Measurements from ENCODE around the gene NUP188. TPM values are rescaled to one million over a fixed set of nuclear protein-coding genes. Genes with fewer than 3 reads are reported as not detected.

Gene NUP188
- total and polyA plus RNA-seq, 2 of the 4 experiments (the other 2 are of a cell fraction) = 53.0 to 59.1 TPM

DNA sequence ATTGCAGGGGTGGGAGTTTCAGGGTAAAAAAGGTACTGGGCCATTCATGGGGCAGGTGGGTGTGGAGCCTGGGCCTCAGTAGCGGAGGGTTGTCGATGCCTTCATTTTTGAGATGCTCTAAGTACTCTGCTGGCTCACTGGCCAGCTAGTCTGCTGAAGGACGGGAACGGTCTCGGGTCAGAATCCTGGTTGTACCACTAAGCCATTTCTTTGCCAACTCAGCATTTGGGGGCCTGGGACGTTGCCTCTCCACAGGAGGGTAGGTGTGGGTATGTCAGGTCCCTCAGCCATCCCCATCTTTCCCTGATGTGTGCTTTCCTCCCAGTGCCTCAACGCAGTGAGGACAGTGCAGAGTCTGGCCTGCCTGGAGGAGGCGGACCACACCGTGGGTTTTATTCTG lies 55.5 kb downstream of the NUP188 start:
- no peak overlapping the region for H4K8ac ChIP-seq (ENCODE audit: low read depth in 2 of 2, low read length in 2 of 2)
- dilution Hi-C loops (cut with HindIII; ENCODE audit: low sequenced_read_pairs, unreplicated experiment) (no loop called here), in situ Hi-C loops (cut with MboI; ENCODE audit: low sequenced_read_pairs) (no loop called here), intact Hi-C loops (cut with micrococcal nuclease) (no loop called here)
- H3K18ac ChIP-seq (ENCODE audit: low read depth, low read length) = no peak overlapping the region
- H3K4me1 ChIP-seq (ENCODE audit: control insufficient read depth, insufficient read depth, low read length) = no peaks in the 10 kb centered on the region
- no peak overlapping the region for H3K27ac ChIP-seq (ENCODE audit: insufficient read depth, low read length)
- ChIA-PET POLR2A (ENCODE audit: unreplicated experiment) (no interaction called here), CTCF (no interaction called here)
- no peaks in the 10 kb centered on the region for H3K27me3 ChIP-seq (ENCODE audit: control insufficient read depth, insufficient read depth, low read length)
- H2BK5ac ChIP-seq (ENCODE audit: low read depth, low read length, poor library complexity, severe bottlenecking) = no peak overlapping the region
- H3K56ac ChIP-seq (ENCODE audit: extremely low read depth, insufficient read depth, low read length) = no peak overlapping the region
- no peak overlapping the region for H2AK9ac ChIP-seq (replicated peaks; ENCODE audit: low read depth, low read length, poor library complexity)
- H3K36me3 ChIP-seq (ENCODE audit: control insufficient read depth, insufficient read depth, low read length) = peaks cover 70% of the 10 kb centered on the region
- H3K79me1 ChIP-seq (ENCODE audit: low read depth in 1 of 2, low read length in 2 of 2) = peaks cover 0 to 3% of the 10 kb centered on the region in 2 experiments; a peak in 1 of 4 replicates
- H3K4ac ChIP-seq (ENCODE audit: low read depth, low read length) = no peak overlapping the region
- H4K20me1 ChIP-seq (ENCODE audit: insufficient read depth, low read length) = no peaks in the 10 kb centered on the region; the same call in 1 of the 2 replicates
- peak; percentile 54 for TF ChIP-seq MAFK (IDR thresholded peaks at IDR 0.05; ENCODE audit: low read depth, low read length)
- no peak for TF ChIP-seq CEBPB (IDR thresholded peaks at IDR 0.05; ENCODE audit: low read depth, low read length)
- TF ChIP-seq, protein P1, sequence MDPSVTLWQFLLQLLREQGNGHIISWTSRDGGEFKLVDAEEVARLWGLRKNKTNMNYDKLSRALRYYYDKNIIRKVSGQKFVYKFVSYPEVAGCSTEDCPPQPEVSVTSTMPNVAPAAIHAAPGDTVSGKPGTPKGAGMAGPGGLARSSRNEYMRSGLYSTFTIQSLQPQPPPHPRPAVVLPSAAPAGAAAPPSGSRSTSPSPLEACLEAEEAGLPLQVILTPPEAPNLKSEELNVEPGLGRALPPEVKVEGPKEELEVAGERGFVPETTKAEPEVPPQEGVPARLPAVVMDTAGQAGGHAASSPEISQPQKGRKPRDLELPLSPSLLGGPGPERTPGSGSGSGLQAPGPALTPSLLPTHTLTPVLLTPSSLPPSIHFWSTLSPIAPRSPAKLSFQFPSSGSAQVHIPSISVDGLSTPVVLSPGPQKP (IDR thresholded peaks at IDR 0.05; ENCODE audit: borderline replicate concordance, low read depth, low read length) = no peak
- no peak for TF ChIP-seq NFE2L2 (IDR thresholded peaks at IDR 0.05; ENCODE audit: low read depth, low read length)
- TF ChIP-seq, protein P2, sequence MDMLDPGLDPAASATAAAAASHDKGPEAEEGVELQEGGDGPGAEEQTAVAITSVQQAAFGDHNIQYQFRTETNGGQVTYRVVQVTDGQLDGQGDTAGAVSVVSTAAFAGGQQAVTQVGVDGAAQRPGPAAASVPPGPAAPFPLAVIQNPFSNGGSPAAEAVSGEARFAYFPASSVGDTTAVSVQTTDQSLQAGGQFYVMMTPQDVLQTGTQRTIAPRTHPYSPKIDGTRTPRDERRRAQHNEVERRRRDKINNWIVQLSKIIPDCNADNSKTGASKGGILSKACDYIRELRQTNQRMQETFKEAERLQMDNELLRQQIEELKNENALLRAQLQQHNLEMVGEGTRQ (IDR thresholded peaks at IDR 0.05; ENCODE audit: low read depth, low read length) = no peak
- TF ChIP-seq BHLHE40 (IDR thresholded peaks at IDR 0.05; ENCODE audit: low read depth, low read length) = no peak
- TF ChIP-seq CHD1 (IDR thresholded peaks at IDR 0.05; ENCODE audit: low read depth, low read length) = no peak
- TF ChIP-seq SMC3 (IDR thresholded peaks at IDR 0.05; ENCODE audit: low read depth, low read length) = no peak
- TF ChIP-seq RAD21 (IDR thresholded peaks at IDR 0.05; ENCODE audit: low read length) = no peak
- no peaks in the 10 kb centered on the region for H3K9me1 ChIP-seq (ENCODE audit: insufficient read depth, low read length)
- no peaks in the 10 kb centered on the region for H3K9me3 ChIP-seq (ENCODE audit: control insufficient read depth, insufficient read depth, low read length)
- H3K14ac ChIP-seq (replicated peaks; ENCODE audit: low read depth, low read length) = no peak overlapping the region
- BruUV-seq (replicated peaks) = no TSS peak
- no peak overlapping the region for H3K9ac ChIP-seq (ENCODE audit: low read depth, low read length)
- H3K23ac ChIP-seq (ENCODE audit: low read depth, low read length) = no peak overlapping the region
- no peak overlapping the region for H4K91ac ChIP-seq (ENCODE audit: insufficient read depth, low read depth, low read length)
- DNase-seq = no peak
- no peak overlapping the region for H2AK5ac ChIP-seq (ENCODE audit: low read depth, low read length)
- H2BK120ac ChIP-seq (ENCODE audit: low read depth, low read length) = no peak overlapping the region
- H3K4me2 ChIP-seq (ENCODE audit: low read depth, low read length) = no peak overlapping the region
- no peak overlapping the region for H3K4me3 ChIP-seq (ENCODE audit: insufficient read depth, low read depth, low read length)
- no peak overlapping the region for H2BK20ac ChIP-seq (ENCODE audit: low read depth, low read length)
- no peak overlapping the region for H4K5ac ChIP-seq (ENCODE audit: low read depth, low read length)
- 89% methylated on average over 3 of the region's 9 CpGs; no CpG with 5 or more reads in 1 of the 2 experiments for WGBS, 2 experiments (ENCODE audit: extremely low coverage in 2 of 2, insufficient read length in 1 of 2)
- no peak overlapping the region for H2BK15ac ChIP-seq (ENCODE audit: low read depth, low read length)
- ATAC-seq (ENCODE audit: low read depth) = no peak
- no peak overlapping the region for H2AFZ ChIP-seq (replicated peaks; ENCODE audit: low read length, poor library complexity)
